Dermis blood vessel endothelial cell (primary cell): ENCODE measurements around the gene UIMC1. TPM values are rescaled to one million over a fixed set of nuclear protein-coding genes. Genes with fewer than 3 reads are reported as not detected.
"Not testable (repeated sequence)": the region's sequence is repeated elsewhere in the genome, so short reads cannot be mapped to it uniquely, and the experiment has no call there.

ENCODE experiments used
- DNase-seq: peaks from one replicate; pipeline ENCODE4 v3.0.0; 2010
- total RNA-seq: library from RNA; depleted of rRNA; stranded (reverse); fragments of >200 nt; gene quantifications from 2 replicates; pipeline ENCODE4 v1.2.3, GENCODE V29; 2014

The UIMC1 gene
- total RNA-seq, 1 donor from 2014 or later, result 73.5 TPM

DNA sequence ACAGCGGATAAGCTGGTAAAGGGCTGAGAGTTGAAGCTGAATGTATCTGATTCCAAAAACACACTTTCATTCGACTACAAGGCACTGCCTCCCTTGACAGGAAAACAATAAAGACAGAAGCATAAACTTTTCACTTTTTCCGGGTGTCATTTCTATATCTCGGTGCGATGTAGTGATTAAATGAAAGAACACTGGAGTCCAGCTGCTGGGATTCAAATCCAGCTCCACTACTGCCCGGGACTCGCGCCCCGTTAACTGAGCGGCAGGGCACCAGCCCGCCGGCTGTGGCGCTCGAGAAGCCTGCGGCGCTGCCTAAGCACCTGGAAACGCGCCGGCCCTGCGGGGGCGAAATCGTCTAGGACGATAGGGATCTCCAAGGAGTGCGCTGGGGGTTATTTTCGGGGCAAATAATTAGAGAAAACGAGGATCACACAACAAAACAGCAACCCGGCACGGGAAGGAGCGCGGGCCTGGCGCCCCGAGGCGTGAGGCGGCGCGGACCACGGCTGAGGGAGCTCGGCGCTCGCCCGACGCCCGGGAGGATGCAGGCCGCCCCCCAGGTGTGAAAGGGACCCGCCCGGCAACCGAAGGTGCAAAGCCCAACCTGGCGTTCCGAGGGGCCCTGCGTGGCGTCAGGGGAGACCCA is 837 bp downstream of the UIMC1 start:
- DNase-seq, result peak; percentile 87

GRCh38 chr5:177004961-177005360 is 1.6 kb downstream of the UIMC1 start:
- DNase-seq, result no peak

- peak; percentile 53 for DNase-seq
These were observed 2.9 kb downstream of the UIMC1 start for GRCh38 chr5:177003649-177004048.

- DNase-seq, result not testable (repeated sequence)
These were observed 7.1 kb downstream of the UIMC1 start for GRCh38 chr5:176999526-176999925.

DNA sequence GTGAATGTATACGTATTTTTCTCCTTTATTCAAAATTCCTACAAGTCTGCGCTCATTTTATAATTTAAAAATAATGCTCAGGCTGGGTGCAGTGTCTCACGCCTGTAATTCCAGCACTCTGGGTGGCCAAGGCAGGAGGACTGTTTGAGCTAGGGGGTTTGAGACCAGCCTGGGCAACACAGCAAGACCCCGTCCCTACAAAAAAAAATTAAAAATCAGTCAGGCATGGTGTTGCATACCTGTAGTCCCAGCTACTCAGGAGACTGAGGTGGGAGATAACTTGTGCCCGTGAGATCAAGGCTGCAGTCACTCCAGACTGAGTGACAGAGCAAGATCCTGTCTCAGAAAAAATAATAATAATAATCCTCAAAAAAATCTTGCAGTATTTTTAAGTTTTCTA is 7.8 kb downstream of the UIMC1 start:
- no peak for DNase-seq

GRCh38 chr5:176996780-176997179 is 9.8 kb downstream of the UIMC1 start:
- DNase-seq, result no peak

DNA sequence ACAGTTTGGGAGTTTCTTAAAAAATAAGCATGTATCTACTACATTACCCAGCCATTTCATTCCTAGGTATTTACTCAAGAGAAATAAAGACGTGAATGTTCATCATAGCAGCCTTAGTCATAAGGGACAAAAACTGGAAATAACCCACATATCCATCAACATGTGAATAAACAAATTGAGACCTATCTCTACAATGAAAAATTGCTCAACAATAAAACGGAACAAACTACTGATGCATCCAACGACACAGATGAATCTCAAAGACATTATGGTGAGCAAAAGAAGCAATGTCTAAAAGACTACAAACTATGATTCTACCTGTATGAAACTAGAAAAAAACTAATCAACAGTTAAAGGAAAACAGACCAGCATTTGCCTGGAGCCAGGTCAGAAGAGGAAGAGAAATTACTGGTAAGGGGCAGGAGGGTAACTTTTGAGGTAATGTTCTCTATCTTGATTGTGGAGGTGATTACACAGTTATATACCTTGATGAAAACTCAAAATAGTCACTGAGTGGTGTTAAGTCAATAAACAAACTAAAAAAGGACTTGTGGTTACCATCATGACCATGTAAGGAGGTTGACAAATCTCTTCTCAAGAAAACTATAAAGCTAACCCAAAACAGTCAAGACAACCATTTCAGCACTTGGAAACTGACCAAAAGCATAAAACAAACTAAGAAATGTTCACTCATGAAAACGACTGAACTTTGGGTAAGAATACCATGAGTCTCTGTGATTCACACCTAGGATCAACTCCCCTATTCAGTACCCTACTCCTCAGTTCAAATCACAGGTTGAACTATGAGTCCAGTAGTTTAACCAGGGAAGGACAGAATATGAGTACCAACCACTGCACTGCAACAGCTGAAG is 10.4 kb downstream of the UIMC1 start:
- DNase-seq, result peak; percentile 70

DNA sequence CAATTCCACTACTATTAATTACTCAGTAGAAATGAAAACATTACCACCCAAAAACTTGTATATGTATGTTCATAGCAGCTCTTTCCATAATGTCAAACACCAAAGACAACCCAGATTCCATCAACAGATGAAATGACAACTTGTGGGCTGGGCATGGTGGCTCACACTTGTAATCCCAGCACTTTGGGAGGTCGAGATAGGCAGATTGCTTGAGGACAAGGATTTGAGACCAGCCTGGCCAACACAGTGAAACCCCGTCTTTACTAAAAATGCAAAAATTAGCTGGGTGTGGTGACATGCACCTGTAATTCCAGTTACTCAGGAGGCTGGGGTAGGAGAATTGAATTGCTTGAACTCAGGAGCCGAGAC is 11.5 kb downstream of the UIMC1 start:
- no peak for DNase-seq

DNA sequence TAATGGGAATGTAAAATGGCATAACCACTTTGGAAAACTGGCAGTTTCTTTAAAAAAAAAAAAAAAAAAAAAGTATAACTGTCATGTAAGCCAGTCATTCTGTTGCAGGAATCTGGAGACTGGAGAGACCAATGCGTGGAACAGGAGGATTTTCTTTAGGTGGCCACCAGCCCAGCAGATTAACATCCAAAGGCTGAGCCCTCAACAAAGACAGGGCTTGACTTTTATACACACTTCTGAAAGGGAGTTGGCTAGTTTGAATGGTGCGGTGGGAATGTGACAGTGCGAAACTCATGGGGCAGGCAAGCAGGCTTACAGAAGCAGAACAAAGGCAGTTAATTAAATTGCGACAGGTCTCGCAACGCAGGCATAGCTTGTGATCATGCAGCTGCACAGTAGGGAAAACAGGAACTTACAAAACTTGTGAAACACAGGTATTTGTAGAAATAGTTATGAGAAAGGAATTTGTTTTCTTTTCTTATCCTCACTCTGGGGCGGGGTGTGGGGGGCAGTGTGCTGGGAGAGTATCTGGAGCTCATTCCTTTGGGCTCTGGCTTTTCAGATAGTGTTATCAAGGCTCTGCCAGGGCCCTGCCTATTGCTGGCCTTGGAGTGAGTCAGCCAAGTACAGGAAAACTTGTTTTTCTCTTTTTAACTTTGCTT is 12.0 kb downstream of the UIMC1 start:
- peak; percentile 95 for DNase-seq

- DNase-seq, result not testable (repeated sequence)
These were observed 13.5 kb downstream of the UIMC1 start for GRCh38 chr5:176993081-176993480.

GRCh38 chr5:176987583-176987982 is 19.0 kb downstream of the UIMC1 start:
- DNase-seq, result no peak

GRCh38 chr5:176986280-176986679 is 20.3 kb downstream of the UIMC1 start:
- no peak for DNase-seq

GRCh38 chr5:176985516-176985915 is 21.1 kb downstream of the UIMC1 start:
- DNase-seq, result no peak

DNA sequence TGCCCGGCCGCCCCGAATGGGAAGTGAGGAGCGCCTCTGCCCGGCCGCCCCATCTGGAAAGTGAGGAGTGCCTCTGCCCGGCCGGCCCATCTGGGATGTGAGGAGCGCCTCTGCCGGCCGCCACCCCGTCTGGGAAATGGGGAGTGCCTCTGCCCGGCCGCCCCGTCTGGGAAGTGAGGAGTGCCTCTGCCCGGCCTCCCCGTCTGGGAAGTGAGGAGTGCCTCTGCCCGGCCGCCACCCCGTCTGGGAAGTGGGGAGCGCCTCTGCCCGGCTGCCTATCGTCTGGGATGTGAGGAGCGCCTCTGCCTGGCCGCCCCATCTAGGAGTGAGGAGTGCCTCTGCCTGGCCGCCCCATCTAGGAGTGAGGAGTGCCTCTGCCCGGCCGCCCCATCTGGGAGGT is 22.4 kb downstream of the UIMC1 start:
- DNase-seq, result not testable (repeated sequence)

DNA sequence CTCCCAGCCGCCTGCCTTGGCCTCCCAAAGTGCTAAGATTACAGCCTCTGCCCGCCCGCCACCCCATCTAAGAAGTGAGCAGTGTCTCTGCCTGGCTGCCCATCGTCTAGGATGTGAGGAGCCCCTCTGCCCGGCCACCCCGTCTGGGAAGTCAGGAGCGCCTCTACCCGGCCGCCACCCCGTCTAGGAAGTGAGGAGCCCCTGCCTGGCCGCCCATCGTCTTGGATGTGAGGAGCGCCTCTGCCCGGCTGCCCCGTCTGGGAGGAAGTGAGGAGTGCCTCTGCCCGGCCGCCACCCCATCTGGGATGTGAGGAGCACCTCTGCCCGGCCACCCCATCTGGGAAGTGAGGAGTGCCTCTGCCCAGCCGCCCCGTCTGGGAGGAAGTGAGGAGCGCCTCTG is 23.0 kb downstream of the UIMC1 start:
- not testable (repeated sequence) for DNase-seq

- not testable (repeated sequence) for DNase-seq
These were observed 23.5 kb downstream of the UIMC1 start for GRCh38 chr5:176983112-176983511.

- no peak for DNase-seq
These were observed 25.8 kb downstream of the UIMC1 start for GRCh38 chr5:176980818-176981217.

GRCh38 chr5:176979669-176980068 is 26.9 kb downstream of the UIMC1 start:
- no peak for DNase-seq

DNA sequence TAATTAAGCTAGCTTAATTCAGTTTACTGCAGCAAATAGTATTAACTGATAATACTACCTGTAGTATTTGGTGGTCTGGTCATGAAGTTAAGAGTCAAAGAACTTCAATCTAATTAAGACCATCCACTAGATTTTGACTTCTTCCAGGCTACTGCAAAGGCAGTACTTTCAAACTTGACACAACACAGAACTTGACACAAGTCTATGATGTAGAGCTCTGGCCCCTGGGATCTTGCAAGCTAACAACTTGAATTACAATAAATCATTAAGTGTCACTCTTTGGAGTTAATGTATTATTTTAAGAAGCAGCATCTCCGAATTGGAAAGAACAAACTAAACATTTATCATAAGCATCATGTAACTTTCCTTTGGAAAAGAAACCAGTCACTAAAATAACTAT is 40.9 kb downstream of the UIMC1 start:
- no peak for DNase-seq

- peak; percentile 66 for DNase-seq
These were observed 47.5 kb downstream of the UIMC1 start for GRCh38 chr5:176959051-176959450.

- DNase-seq, result no peak
These were observed 49.8 kb downstream of the UIMC1 start for GRCh38 chr5:176956756-176957155.

GRCh38 chr5:176955895-176956294 is 50.7 kb downstream of the UIMC1 start:
- DNase-seq, result peak; percentile 18

GRCh38 chr5:176954050-176954449 is 52.5 kb downstream of the UIMC1 start:
- DNase-seq, result peak; percentile 48
